ENCODE results near the gene DCC. TPM values are rescaled to one million over a fixed set of nuclear protein-coding genes. Genes with fewer than 3 reads are reported as not detected.

The DCC gene
- total and polyA plus RNA-seq, 12 donors, result under 0.01 to 0.89 (median 0.09) TPM; not detected in 8

- no peak for ATAC-seq
- Histone ChIP-seq H3K27me3 (peaks cover 0 to 42% (median 26%) of the 10 kb centered on the region in 7 donors), H3K36me3 (no peaks in the 10 kb centered on the region), H3K9me3 (no peaks in the 10 kb centered on the region), H3K4me3 (no peak overlapping the region), H3K27ac (no peak overlapping the region), H3K4me1 (peaks cover 0 to 4% (median 0%) of the 10 kb centered on the region in 9 donors)
- no peak for TF ChIP-seq CTCF (IDR thresholded peaks at IDR 0.05)
- DNase-seq, result no peak
- intact Hi-C loops (cut with DNase I), result no loop called here
- WGBS, 2 donors, result 84 to 95% methylated on average over 1 of the region's 1 CpG
Measured at GRCh38 chr18:52334896-52335295, 5.1 kb upstream of the DCC start.

- TF ChIP-seq CTCF (IDR thresholded peaks at IDR 0.05), result no peak
Measured at GRCh38 chr18:52337276-52337675, 2.7 kb upstream of the DCC start.

GRCh38 chr18:52340406-52341102, 557 bp downstream of the DCC start:
- no peak for DNase-seq
- Histone ChIP-seq H3K9me3 (no peaks in the 10 kb centered on the region), H3K27ac (no peak overlapping the region), H3K4me3 (peak overlapping the region in 1 of 10 donors; percentile 18), H3K4me1 (peaks cover 0 to 9% (median 0%) of the 10 kb centered on the region in 9 donors), H3K36me3 (no peaks in the 10 kb centered on the region), H3K27me3 (peaks cover 3 to 94% (median 65%) of the 10 kb centered on the region in 7 donors)
- no peak for TF ChIP-seq CTCF (IDR thresholded peaks at IDR 0.05)
- intact Hi-C loops (cut with DNase I), result loop anchor here in 3 of 10 donors (1.0 to 10.0 kb wide), 4 partner anchors 64 to 924 kb away; no protein-coding TSS in a partner anchor
- no peak for ATAC-seq
- 1 to 3% methylated on average over 32 of the region's 32 CpGs for WGBS, 2 donors

More at GRCh38 chr18:52337276-52337675, 2.7 kb upstream of the DCC start:
- Histone ChIP-seq H3K27ac (no peak overlapping the region), H3K4me1 (peaks cover 0 to 9% (median 0%) of the 10 kb centered on the region in 9 donors), H3K4me3 (no peak overlapping the region), H3K36me3 (no peaks in the 10 kb centered on the region), H3K9me3 (no peaks in the 10 kb centered on the region), H3K27me3 (peaks cover 3 to 66% (median 50%) of the 10 kb centered on the region in 7 donors)
- intact Hi-C loops (cut with DNase I), result no loop called here
- ATAC-seq, result no peak
- WGBS, 2 donors, result 92 to 95% methylated on average over 1 of the region's 1 CpG
- no peak for DNase-seq

GRCh38 chr18:52341103-52341432, 1.1 kb downstream of the DCC start:
- no peaks in the 10 kb centered on the region for H3K9me3 ChIP-seq
- DNase-seq (no peak), ATAC-seq (no peak)
- WGBS, 2 donors, result 3 to 7% methylated on average over 7 of the region's 7 CpGs
- no peaks in the 10 kb centered on the region for H3K36me3 ChIP-seq
- no peak for TF ChIP-seq CTCF (IDR thresholded peaks at IDR 0.05)
- H3K27ac ChIP-seq, result no peak overlapping the region
- H3K27me3 ChIP-seq, result peaks cover 3 to 89% (median 65%) of the 10 kb centered on the region in 7 donors
- no peak overlapping the region for H3K4me3 ChIP-seq
- intact Hi-C loops (cut with DNase I), result loop anchor here in 3 of 10 donors (10.0 kb wide), 3 partner anchors 64 to 924 kb away; no protein-coding TSS in a partner anchor
- H3K4me1 ChIP-seq, result peaks cover 0 to 9% (median 0%) of the 10 kb centered on the region in 9 donors
